Lung (tissue), 12 donors: ENCODE measurements around the gene TMPRSS2. TPM values are rescaled to one million over a fixed set of nuclear protein-coding genes. Genes with fewer than 3 reads are reported as not detected.

ENCODE experiments used
- ATAC-seq: fragments of 200-7000 bp; cut with Tn5 transposase; one replicate; pipeline ENCODE4 v1.9.1; 2020; ENCODE audit warnings: moderate number of reproducible peaks; ENCODE audit not compliant: insufficient read depth, low FRiP score
- DNase-seq, 3 donors: peaks; one replicate each; pipeline ENCODE4 v3.0.0-alpha.2; 2013 to 2017
- H3K27ac ChIP-seq, 2 donors: one replicate each; pipeline ENCODE4 v1.5.1; 2013; ENCODE audit warnings: mild to moderate bottlenecking in 2 of 2, moderate library complexity in 2 of 2, control low read depth in 1 of 2, inconsistent platforms in 1 of 2, low read depth in 1 of 2, low read length in 1 of 2
- H3K27me3 ChIP-seq, 3 donors: one replicate each; pipeline ENCODE4 v1.5.1; 2013; ENCODE audit warnings: low read length in 2 of 3; ENCODE audit not compliant: control insufficient read depth in 3 of 3, insufficient read depth in 3 of 3
- H3K36me3 ChIP-seq, 4 donors: one replicate each; pipeline ENCODE4 v1.5.1; 2013; ENCODE audit warnings: low read length in 4 of 4, mild to moderate bottlenecking in 1 of 4, moderate library complexity in 1 of 4; ENCODE audit not compliant: control insufficient read depth in 4 of 4, insufficient read depth in 4 of 4
- H3K4me1 ChIP-seq, 5 donors: one replicate each; pipeline ENCODE4 v1.5.1; 2013; ENCODE audit warnings: low read length in 5 of 5, mild to moderate bottlenecking in 2 of 5, moderate library complexity in 1 of 5; ENCODE audit not compliant: control insufficient read depth in 5 of 5, insufficient read depth in 5 of 5
- H3K4me3 ChIP-seq: one replicate; pipeline ENCODE4 v1.5.1; 2013; ENCODE audit warnings: mild to moderate bottlenecking, control low read depth, moderate library complexity
- H3K9ac ChIP-seq, 2 donors: one replicate each; pipeline ENCODE4 v1.5.1; 2013; ENCODE audit warnings: low read length in 2 of 2, control low read depth in 1 of 2; ENCODE audit not compliant: insufficient read depth in 1 of 2
- H3K9me3 ChIP-seq, 4 donors: one replicate each; pipeline ENCODE4 v1.5.1; 2013; ENCODE audit warnings: low read length in 3 of 4, mild to moderate bottlenecking in 1 of 4, moderate library complexity in 1 of 4; ENCODE audit not compliant: control insufficient read depth in 4 of 4, insufficient read depth in 3 of 4
- WGBS, 2 donors: extraction: QIAGEN DNeasy Blood & Tissue Kit; methylation state at CpG; one replicate each; pipeline ENCODE4 v1.1.7; 2013; 5-methylcytosine and 5-hydroxymethylcytosine counted together
- polyA plus RNA-seq, 2 donors: library from polyadenylated mRNA; stranded (reverse); fragments of 200-250 nt; gene quantifications; one replicate each; pipeline ENCODE4 v1.2.1, GENCODE V29; 2013
- total RNA-seq, 2 donors: library from RNA; depleted of rRNA in 1 of 2; stranded (reverse); fragments of >200 nt in 1 of 2; gene quantifications; one replicate each; pipeline ENCODE4 v1.2.1, GENCODE V29; 2014 to 2021
- TF ChIP-seq, protein P1 (sequence below): IDR thresholded peaks from 2 replicates; pipeline ENCODE4 v1.5.1; 2012; ENCODE audit warnings: mild to moderate bottlenecking; ENCODE audit errors: control extremely low read depth, extremely low read depth
- donor health status: control.
- donor health status: control.
- donor health status: Bipolar disorder and iron deficiency.
- donor health status: healthy.
- donor health status: DM: yes; HTN: yes; CAD: no.

The TMPRSS2 gene
- total and polyA plus RNA-seq, 4 donors = 46.2 to 130 (median 72.2) TPM

DNA sequence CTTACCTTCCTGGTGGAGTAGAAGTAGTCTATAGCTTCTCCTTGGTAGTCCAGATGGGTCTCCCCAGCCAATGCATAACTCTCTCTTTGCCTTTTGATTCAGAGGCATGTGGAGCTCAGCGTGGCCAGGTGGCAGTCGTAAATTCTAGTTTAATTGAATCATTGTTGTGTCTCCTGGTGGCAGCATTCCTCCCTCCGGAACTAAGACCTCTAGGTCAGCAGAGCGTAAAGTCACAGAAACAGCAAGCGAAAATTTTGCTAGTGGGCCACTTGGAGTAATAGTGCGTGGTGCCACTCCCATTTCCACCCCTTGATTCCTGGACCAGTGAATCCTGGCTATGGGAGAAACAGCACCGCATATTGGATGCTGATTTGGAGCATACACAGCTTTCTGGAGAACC lies 3.9 kb upstream of the TMPRSS2 start:
- ATAC-seq = no peak
- TF ChIP-seq, protein P1, sequence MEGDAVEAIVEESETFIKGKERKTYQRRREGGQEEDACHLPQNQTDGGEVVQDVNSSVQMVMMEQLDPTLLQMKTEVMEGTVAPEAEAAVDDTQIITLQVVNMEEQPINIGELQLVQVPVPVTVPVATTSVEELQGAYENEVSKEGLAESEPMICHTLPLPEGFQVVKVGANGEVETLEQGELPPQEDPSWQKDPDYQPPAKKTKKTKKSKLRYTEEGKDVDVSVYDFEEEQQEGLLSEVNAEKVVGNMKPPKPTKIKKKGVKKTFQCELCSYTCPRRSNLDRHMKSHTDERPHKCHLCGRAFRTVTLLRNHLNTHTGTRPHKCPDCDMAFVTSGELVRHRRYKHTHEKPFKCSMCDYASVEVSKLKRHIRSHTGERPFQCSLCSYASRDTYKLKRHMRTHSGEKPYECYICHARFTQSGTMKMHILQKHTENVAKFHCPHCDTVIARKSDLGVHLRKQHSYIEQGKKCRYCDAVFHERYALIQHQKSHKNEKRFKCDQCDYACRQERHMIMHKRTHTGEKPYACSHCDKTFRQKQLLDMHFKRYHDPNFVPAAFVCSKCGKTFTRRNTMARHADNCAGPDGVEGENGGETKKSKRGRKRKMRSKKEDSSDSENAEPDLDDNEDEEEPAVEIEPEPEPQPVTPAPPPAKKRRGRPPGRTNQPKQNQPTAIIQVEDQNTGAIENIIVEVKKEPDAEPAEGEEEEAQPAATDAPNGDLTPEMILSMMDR = no peak
- no peak overlapping the region for H3K27ac ChIP-seq

DNA sequence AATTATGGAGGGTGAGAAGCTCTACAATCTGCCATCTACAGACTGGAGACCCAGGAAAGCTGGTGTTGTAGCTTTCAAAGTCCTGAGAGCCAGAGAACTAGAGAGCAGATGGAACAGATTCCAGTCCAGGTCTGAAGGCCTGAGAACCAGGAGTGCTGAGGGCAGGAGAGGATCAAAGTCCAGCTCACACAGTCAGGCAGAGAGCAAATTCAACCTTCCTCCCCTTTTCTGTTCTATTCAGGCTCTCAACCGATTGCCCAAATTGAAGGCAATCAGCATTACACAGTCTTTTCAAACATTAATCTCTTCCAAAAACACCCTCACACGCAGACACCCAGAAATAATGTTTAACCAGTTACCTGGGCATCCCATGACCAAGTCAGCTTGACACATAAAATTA lies 2.5 kb upstream of the TMPRSS2 start:
- Histone ChIP-seq H3K27ac (no peak overlapping the region), H3K9ac (no peak overlapping the region), H3K4me1 (peaks cover 0 to 2% (median 0%) of the 10 kb centered on the region in 5 donors), H3K4me3 (no peak overlapping the region), H3K9me3 (peaks cover 0 to 3% (median 0%) of the 10 kb centered on the region in 4 donors), H3K27me3 (peaks cover 6 to 45% (median 39%) of the 10 kb centered on the region in 3 donors), H3K36me3 (no peaks in the 10 kb centered on the region)
- ATAC-seq (no peak), DNase-seq (no peak)
- 40 to 47% methylated on average over 2 of the region's 2 CpGs for WGBS, 2 donors
- TF ChIP-seq, protein P1 = no peak

More for the DNA sequence above, 3.9 kb upstream of the TMPRSS2 start:
- H3K9ac ChIP-seq = no peak overlapping the region
- peaks cover 6 to 32% (median 25%) of the 10 kb centered on the region in 3 donors for H3K27me3 ChIP-seq
- no peak overlapping the region for H3K4me3 ChIP-seq
- no peaks in the 10 kb centered on the region for H3K36me3 ChIP-seq
- 70 to 77% methylated on average over 7 of the region's 7 CpGs for WGBS, 2 donors
- no peak for DNase-seq
- peaks cover 0 to 2% (median 0%) of the 10 kb centered on the region in 5 donors for H3K4me1 ChIP-seq
- peaks cover 0 to 3% (median 0%) of the 10 kb centered on the region in 4 donors for H3K9me3 ChIP-seq

DNA sequence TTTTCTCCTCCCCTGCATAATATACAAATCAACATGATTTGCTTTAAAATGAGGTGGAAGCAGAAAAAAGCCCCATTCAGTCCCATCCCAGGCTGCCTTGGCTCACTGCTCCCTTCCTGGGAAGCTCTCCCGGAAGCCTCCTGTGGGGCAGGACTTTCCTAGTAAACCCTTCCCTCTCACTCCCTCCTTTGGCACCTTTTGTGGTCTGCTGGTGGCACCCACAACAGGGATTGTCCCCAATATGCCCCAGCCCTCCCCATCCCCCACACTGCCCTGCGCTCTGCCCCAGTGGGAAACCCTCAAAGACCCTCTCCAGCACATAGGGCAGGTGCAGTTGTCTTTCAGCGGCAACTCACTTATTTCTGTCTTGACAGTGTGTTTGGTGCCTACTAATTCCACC lies 1.8 kb upstream of the TMPRSS2 start:
- H3K9ac ChIP-seq = no peak overlapping the region
- DNase-seq (no peak), ATAC-seq (no peak)
- H3K4me1 ChIP-seq = peaks cover 0 to 2% (median 0%) of the 10 kb centered on the region in 5 donors
- H3K36me3 ChIP-seq = no peaks in the 10 kb centered on the region
- TF ChIP-seq, protein P1 = no peak
- H3K27me3 ChIP-seq = peaks cover 6 to 49% (median 42%) of the 10 kb centered on the region in 3 donors
- 57 to 60% methylated on average over 3 of the region's 3 CpGs for WGBS, 2 donors
- H3K27ac ChIP-seq = no peak overlapping the region
- peaks cover 0 to 3% (median 0%) of the 10 kb centered on the region in 4 donors for H3K9me3 ChIP-seq
- no peak overlapping the region for H3K4me3 ChIP-seq

DNA sequence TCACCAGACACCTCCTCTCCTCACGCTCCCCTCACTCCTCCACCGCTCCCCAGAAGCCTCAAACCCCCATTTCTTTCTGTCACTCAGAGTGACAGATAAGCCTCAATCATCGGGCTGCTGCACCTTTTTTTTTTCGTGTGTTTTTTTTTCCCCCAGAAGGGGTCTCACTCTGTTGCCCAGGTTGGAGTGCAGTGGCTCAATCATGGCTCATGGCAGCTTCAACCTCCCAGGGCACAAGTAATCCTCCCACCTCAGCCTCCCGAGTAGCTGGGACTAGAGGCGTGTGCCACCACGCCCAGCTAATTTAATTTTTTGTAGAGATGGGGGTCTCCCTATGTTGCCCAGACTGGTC lies 1.2 kb upstream of the TMPRSS2 start:
- H3K9me3 ChIP-seq = peaks cover 0 to 3% (median 0%) of the 10 kb centered on the region in 4 donors
- TF ChIP-seq, protein P1 = no peak
- peak overlapping the region in 1 of 2 donors; percentile 85 for H3K27ac ChIP-seq
- no peak overlapping the region for H3K9ac ChIP-seq
- H3K27me3 ChIP-seq = peaks cover 6 to 49% (median 42%) of the 10 kb centered on the region in 3 donors
- no peak for ATAC-seq
- H3K4me1 ChIP-seq = peaks cover 0 to 2% (median 0%) of the 10 kb centered on the region in 5 donors
- no peaks in the 10 kb centered on the region for H3K36me3 ChIP-seq
- DNase-seq = no peak
- H3K4me3 ChIP-seq = no peak overlapping the region
- 50 to 63% methylated on average over 7 of the region's 7 CpGs for WGBS, 2 donors
